Natural killer cell (primary cell): ENCODE results near the gene ITCH. TPM values are rescaled to one million over a fixed set of nuclear protein-coding genes. Genes with fewer than 3 reads are reported as not detected.

ENCODE experiments used
- ATAC-seq, 3 donors: fragments of 150-1000 bp in 2 of 3; fragments of 200-7000 bp in 1 of 3; cut with Tn5 transposase; 1 replicate in 1 of 3; 2 replicates in 2 of 3; pipeline ENCODE4 v1.10.0; 2021; ENCODE audit warnings: mild to moderate bottlenecking in 2 of 3, moderate library complexity in 2 of 3
- DNase-seq, 2 donors: peaks; one replicate each; pipeline versions ENCODE4 v3.0.0 to v3.0.0-alpha.2; 2013 to 2021; ENCODE audit warnings: mixed read lengths in 1 of 2
- H3K27ac ChIP-seq: one replicate; pipeline ENCODE4 v1.5.1; 2013; ENCODE audit warnings: mild to moderate bottlenecking, low read length
- H3K27me3 ChIP-seq: one replicate; pipeline ENCODE4 v1.6.1; 2013; ENCODE audit warnings: low read length; ENCODE audit not compliant: control insufficient read depth, insufficient read depth
- H3K36me3 ChIP-seq: one replicate; pipeline ENCODE4 v1.6.1; 2013; ENCODE audit warnings: low read length; ENCODE audit not compliant: control insufficient read depth, insufficient read depth
- H3K4me1 ChIP-seq: one replicate; pipeline ENCODE4 v1.6.1; 2013; ENCODE audit warnings: low read length; ENCODE audit not compliant: control insufficient read depth, insufficient read depth
- H3K4me3 ChIP-seq: one replicate; pipeline ENCODE4 v1.5.1; 2013; ENCODE audit warnings: low read length
- H3K9me3 ChIP-seq: one replicate; pipeline ENCODE4 v1.6.1; 2013; ENCODE audit warnings: low read length; ENCODE audit not compliant: control insufficient read depth, insufficient read depth
- H3K27ac Mint-ChIP-seq, 2 donors: one replicate each; pipeline ENCODE4 v1.8.0; 2022; ENCODE audit warnings: mild to moderate bottlenecking in 2 of 2, mixed read lengths in 2 of 2, moderate library complexity in 1 of 2
- H3K27me3 Mint-ChIP-seq, 2 donors: one replicate each; pipeline ENCODE4 v1.8.0; 2022; ENCODE audit warnings: low read depth in 2 of 2, mixed read lengths in 2 of 2
- H3K36me3 Mint-ChIP-seq: one replicate; pipeline ENCODE4 v1.8.0; 2022; ENCODE audit warnings: mixed read lengths
- H3K4me1 Mint-ChIP-seq, 2 donors: one replicate each; pipeline ENCODE4 v1.8.0; 2022; ENCODE audit warnings: mixed read lengths in 2 of 2
- H3K4me3 Mint-ChIP-seq: one replicate; pipeline ENCODE4 v1.8.0; 2022; ENCODE audit warnings: mild to moderate bottlenecking, moderate library complexity, mixed read lengths
- H3K9me3 Mint-ChIP-seq, 2 donors: one replicate each; pipeline ENCODE4 v1.8.0; 2022; ENCODE audit warnings: mixed read lengths in 2 of 2
- CTCF ChIP-seq: fragments of 200-600 bp; IDR thresholded peaks from one replicate; pipeline ENCODE4 v1.8.0; 2022; ENCODE audit warnings: antibody characterized with exemption
- WGBS: methylation state at CpG from one replicate; pipeline ENCODE4 v1.1.7; 2013; ENCODE audit warnings: missing lambda C conversion rate; ENCODE audit not compliant: insufficient coverage; 5-methylcytosine and 5-hydroxymethylcytosine counted together
- intact Hi-C: fragments of 100-400 bp; cut with micrococcal nuclease; formaldehyde crosslinking; loops from one replicate; pipeline ENCODE4 v1.14.2; 2022
- total RNA-seq, 4 donors: library from RNA; stranded (reverse); fragments of 120-200 nt in 1 of 4; gene quantifications; one replicate each; pipeline versions ENCODE4 v1.2.3 to v1.2.4, GENCODE V29; 2013 to 2022

Gene ITCH
- total RNA-seq, 3 donors from 2014 or later (not counting 1 experiment from before 2014, with no cell fraction given) = 157 to 182 (median 163) TPM

GRCh38 chr20:34318609-34319443 lies 44.2 kb upstream of the ITCH start:
- no peaks in the 10 kb centered on the region for H3K9me3 Mint-ChIP-seq
- ATAC-seq (no peak), DNase-seq (no peak)
- H3K36me3 ChIP-seq = no peaks in the 10 kb centered on the region
- 86% methylated on average over 4 of the region's 4 CpGs for WGBS
- no peak for TF ChIP-seq CTCF
- H3K4me1 ChIP-seq = peaks cover 2% of the 10 kb centered on the region
- H3K27me3 ChIP-seq = no peaks in the 10 kb centered on the region
- no peaks in the 10 kb centered on the region for H3K4me1 Mint-ChIP-seq
- no peak overlapping the region for H3K27ac Mint-ChIP-seq
- intact Hi-C loops = no loop called here
- H3K27ac ChIP-seq = no peak overlapping the region
- H3K4me3 Mint-ChIP-seq = no peak overlapping the region
- H3K4me3 ChIP-seq = no peak overlapping the region
- H3K36me3 Mint-ChIP-seq = no peaks in the 10 kb centered on the region
- H3K9me3 ChIP-seq = no peaks in the 10 kb centered on the region
- no peaks in the 10 kb centered on the region for H3K27me3 Mint-ChIP-seq

GRCh38 chr20:34320861-34321260 lies 42.2 kb upstream of the ITCH start:
- ATAC-seq (no peak), DNase-seq (no peak)
- H3K27ac Mint-ChIP-seq = no peak overlapping the region
- no peaks in the 10 kb centered on the region for H3K9me3 Mint-ChIP-seq
- no peak overlapping the region for H3K27ac ChIP-seq
- H3K4me1 Mint-ChIP-seq = peaks cover 12 to 15% of the 10 kb centered on the region in 2 donors
- no peak overlapping the region for H3K4me3 Mint-ChIP-seq
- H3K4me3 ChIP-seq = no peak overlapping the region
- intact Hi-C loops = no loop called here
- peaks cover 20% of the 10 kb centered on the region for H3K4me1 ChIP-seq
- WGBS = 79% methylated on average over 3 of the region's 3 CpGs
- TF ChIP-seq CTCF = no peak
- H3K36me3 Mint-ChIP-seq = no peaks in the 10 kb centered on the region
- H3K27me3 Mint-ChIP-seq = no peaks in the 10 kb centered on the region
- H3K9me3 ChIP-seq = no peaks in the 10 kb centered on the region
- H3K36me3 ChIP-seq = no peaks in the 10 kb centered on the region
- H3K27me3 ChIP-seq = no peaks in the 10 kb centered on the region

- TF ChIP-seq CTCF = no peak
- WGBS = 83% methylated on average over 9 of the region's 9 CpGs
- intact Hi-C loops = no loop called here
- H3K9me3 Mint-ChIP-seq = no peaks in the 10 kb centered on the region
- no peaks in the 10 kb centered on the region for H3K36me3 ChIP-seq
- H3K9me3 ChIP-seq = no peaks in the 10 kb centered on the region
- no peak overlapping the region for H3K4me3 ChIP-seq
- ATAC-seq (no peak), DNase-seq (no peak)
- no peaks in the 10 kb centered on the region for H3K27me3 Mint-ChIP-seq
- no peak overlapping the region for H3K4me3 Mint-ChIP-seq
- H3K36me3 Mint-ChIP-seq = no peaks in the 10 kb centered on the region
- H3K4me1 Mint-ChIP-seq = peaks cover 13 to 16% of the 10 kb centered on the region in 2 donors
- H3K27ac Mint-ChIP-seq = no peak overlapping the region
- H3K27ac ChIP-seq = no peak overlapping the region
- H3K4me1 ChIP-seq = peaks cover 20% of the 10 kb centered on the region
- no peaks in the 10 kb centered on the region for H3K27me3 ChIP-seq
Observed at GRCh38 chr20:34322267-34323105, 40.6 kb upstream of the ITCH start.
